D721Med (cell line): ENCODE data around the gene APOBEC3H.

ENCODE experiments used
- DNase-seq: peaks from one replicate; pipeline ENCODE4 v3.0.0; 2011; ENCODE audit warnings: low spot score; ENCODE audit not compliant: insufficient read length
- FAIRE-seq: peaks from 2 replicates; lab custom pipeline; 2011; peaks lifted over from hg19 to GRCh38; lab: Jason Lieb, UNC
- CTCF ChIP-seq: IDR thresholded peaks from 2 replicates; pipeline ENCODE4 v1.5.1; 2012; ENCODE audit warnings: mild to moderate bottlenecking, control low read depth; ENCODE audit not compliant: insufficient read depth; ENCODE audit errors: missing control alignments

APOBEC3H gene

GRCh38 chr22:39120983-39121382, 23.9 kb downstream of the APOBEC3H start:
- FAIRE-seq (no peak), DNase-seq (no peak)
- no peak for TF ChIP-seq CTCF

- TF ChIP-seq CTCF, result no peak
- DNase-seq, result no peak
- FAIRE-seq, result no peak
Measured at GRCh38 chr22:39122772-39123470, 25.9 kb downstream of the APOBEC3H start.

- DNase-seq (no peak), FAIRE-seq (no peak)
- TF ChIP-seq CTCF, result no peak
Measured at GRCh38 chr22:39123751-39124581, 26.9 kb downstream of the APOBEC3H start.

- no peak for DNase-seq
Measured at GRCh38 chr22:39125622-39126021, 28.6 kb downstream of the APOBEC3H start.

GRCh38 chr22:39128508-39128907, 31.5 kb downstream of the APOBEC3H start:
- DNase-seq (no peak), FAIRE-seq (no peak)
- TF ChIP-seq CTCF, result no peak

More at GRCh38 chr22:39125622-39126021, 28.6 kb downstream of the APOBEC3H start:
- no peak for TF ChIP-seq CTCF
- no peak for FAIRE-seq

GRCh38 chr22:39129081-39129480, 32.0 kb downstream of the APOBEC3H start:
- DNase-seq (no peak), FAIRE-seq (no peak)
- TF ChIP-seq CTCF, result no peak
